Common myeloid progenitor, CD34-positive (primary cell): ENCODE measurements around the gene TMSB15A.
"Not testable (repeated sequence)": the region's sequence is repeated elsewhere in the genome, so short reads cannot be mapped to it uniquely, and the experiment has no call there.

ENCODE experiments used
- CTCF ChIA-PET: fragments of 350-600 bp; sonication (Branson Sonifier 250); formaldehyde crosslinking; loops from one replicate; lab custom pipeline; 2021; ENCODE audit warnings: antibody characterized with exemption; lab: Charles Lee
- POLR2A ChIA-PET: fragments of 350-600 bp; sonication (Branson Sonifier 250); formaldehyde crosslinking; loops from one replicate; lab custom pipeline; 2021; ENCODE audit warnings: antibody characterized with exemption; lab: Charles Lee
- DNase-seq, 3 donors: peaks; one replicate each; pipeline versions ENCODE4 v3.0.0 to v3.0.0-alpha.2; 2013
- H3K27ac ChIP-seq, 2 experiments: 1 replicate in 1 of 2; 2 replicates in 1 of 2; pipeline ENCODE4 v1.7.0; 2013; ENCODE audit warnings: inconsistent platforms in 2 of 2, low read length in 2 of 2, mild to moderate bottlenecking in 2 of 2, low read depth in 1 of 2, moderate library complexity in 1 of 2; ENCODE audit not compliant: severe bottlenecking in 2 of 2, insufficient read depth in 1 of 2, poor library complexity in 1 of 2
- H3K27me3 ChIP-seq, 5 experiments: replicated peaks in 2 of 5; 1 replicate in 3 of 5; 2 replicates in 2 of 5; pipeline versions ENCODE4 v1.6.1 to v1.7.0; 2013; ENCODE audit warnings: low read length in 4 of 5, mild to moderate bottlenecking in 2 of 5, moderate library complexity in 2 of 5, inconsistent platforms in 1 of 5; ENCODE audit not compliant: insufficient read depth in 5 of 5, control insufficient read depth in 4 of 5
- H3K36me3 ChIP-seq, 4 experiments: 1 replicate in 2 of 4; 2 replicates in 2 of 4; pipeline versions ENCODE4 v1.6.1 to v1.7.0; 2013; ENCODE audit warnings: low read length in 3 of 4, control low read depth in 1 of 4, mild to moderate bottlenecking in 1 of 4; ENCODE audit not compliant: control insufficient read depth in 4 of 4, insufficient read depth in 4 of 4
- H3K4me1 ChIP-seq, 4 experiments: 1 replicate in 3 of 4; 2 replicates in 1 of 4; pipeline versions ENCODE4 v1.6.1 to v1.7.1; 2013; ENCODE audit warnings: low read length in 3 of 4, mild to moderate bottlenecking in 3 of 4, control low read depth in 1 of 4, inconsistent platforms in 1 of 4, moderate library complexity in 1 of 4; ENCODE audit not compliant: control insufficient read depth in 4 of 4, insufficient read depth in 4 of 4; ENCODE audit errors: control extremely low read depth in 1 of 4
- H3K4me3 ChIP-seq, 7 experiments: 1 replicate in 4 of 7; 2 replicates in 3 of 7; pipeline versions ENCODE4 v1.5.1 to v1.7.0; 2013; ENCODE audit warnings: mild to moderate bottlenecking in 7 of 7, low read length in 6 of 7, moderate library complexity in 6 of 7, inconsistent platforms in 2 of 7, low read depth in 2 of 7, control low read depth in 1 of 7; ENCODE audit not compliant: insufficient read depth in 4 of 7, control insufficient read depth in 1 of 7; ENCODE audit errors: extremely low read depth in 1 of 7
- H3K9me3 ChIP-seq, 5 experiments: 1 replicate in 4 of 5; 2 replicates in 1 of 5; pipeline versions ENCODE4 v1.6.1 to v1.7.1; 2013; ENCODE audit warnings: low read length in 4 of 5, mild to moderate bottlenecking in 2 of 5, inconsistent platforms in 1 of 5, low read depth in 1 of 5, moderate library complexity in 1 of 5; ENCODE audit not compliant: control insufficient read depth in 4 of 5, insufficient read depth in 2 of 5; ENCODE audit errors: control extremely low read depth in 1 of 5
- WGBS: methylation state at CpG from one replicate; pipeline ENCODE4 v1.1.5; 2013; ENCODE audit not compliant: insufficient coverage; 5-methylcytosine and 5-hydroxymethylcytosine counted together

Gene TMSB15A

DNA sequence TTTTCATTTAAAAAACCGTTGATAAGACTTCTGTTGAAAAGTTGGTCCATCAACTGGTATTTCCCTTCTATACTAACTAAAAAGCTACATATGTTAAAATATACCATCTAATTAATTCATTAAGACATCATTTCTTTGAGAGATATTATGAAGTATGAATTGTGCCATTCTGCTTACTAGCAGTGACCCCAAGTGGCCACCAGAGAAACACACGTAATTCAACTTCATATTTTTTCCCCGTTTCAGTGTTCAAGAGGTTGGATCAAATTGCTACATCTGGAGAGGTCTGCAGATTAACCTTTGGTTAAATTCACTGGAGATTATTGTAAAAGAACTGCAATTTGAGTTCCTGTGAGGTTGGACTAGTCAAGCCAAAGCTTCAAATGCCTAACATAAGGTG, 46.3 kb downstream of the TMSB15A start:
- CTCF ChIA-PET, POLR2A ChIA-PET: not testable (repeated sequence)
- no CpG with 5 or more reads among the region's 3 CpGs for WGBS

More for the DNA sequence above, 46.3 kb downstream of the TMSB15A start:
- H3K9me3 ChIP-seq, DNase-seq, H3K27ac ChIP-seq, H3K4me1 ChIP-seq, H3K36me3 ChIP-seq, H3K27me3 ChIP-seq, H3K4me3 ChIP-seq: not testable (repeated sequence)
